GM21737 (cell line): ENCODE results near the gene ACACB.
"Not testable (repeated sequence)": the region's sequence is repeated elsewhere in the genome, so short reads cannot be mapped to it uniquely, and the experiment has no call there.

ENCODE experiments used
- ATAC-seq: cut with Tn5 transposase; IDR thresholded peaks from one replicate; pipeline ENCODE4 v1.9.1; 2021; ENCODE audit warnings: mild to moderate bottlenecking, moderate library complexity; ENCODE audit not compliant: unreplicated experiment

The ACACB gene

DNA sequence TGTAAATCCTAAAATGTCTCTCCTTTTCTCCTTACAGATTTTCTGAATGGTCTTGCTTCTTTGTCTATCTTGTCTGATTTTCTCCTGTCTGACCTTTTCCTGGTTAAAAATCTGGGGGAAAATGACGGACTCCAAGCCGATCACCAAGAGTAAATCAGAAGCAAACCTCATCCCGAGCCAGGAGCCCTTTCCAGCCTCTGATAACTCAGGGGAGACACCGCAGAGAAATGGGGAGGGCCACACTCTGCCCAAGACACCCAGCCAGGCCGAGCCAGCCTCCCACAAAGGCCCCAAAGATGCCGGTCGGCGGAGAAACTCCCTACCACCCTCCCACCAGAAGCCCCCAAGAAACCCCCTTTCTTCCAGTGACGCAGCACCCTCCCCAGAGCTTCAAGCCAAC is 23.0 kb downstream of the ACACB start:
- no peak for ATAC-seq

DNA sequence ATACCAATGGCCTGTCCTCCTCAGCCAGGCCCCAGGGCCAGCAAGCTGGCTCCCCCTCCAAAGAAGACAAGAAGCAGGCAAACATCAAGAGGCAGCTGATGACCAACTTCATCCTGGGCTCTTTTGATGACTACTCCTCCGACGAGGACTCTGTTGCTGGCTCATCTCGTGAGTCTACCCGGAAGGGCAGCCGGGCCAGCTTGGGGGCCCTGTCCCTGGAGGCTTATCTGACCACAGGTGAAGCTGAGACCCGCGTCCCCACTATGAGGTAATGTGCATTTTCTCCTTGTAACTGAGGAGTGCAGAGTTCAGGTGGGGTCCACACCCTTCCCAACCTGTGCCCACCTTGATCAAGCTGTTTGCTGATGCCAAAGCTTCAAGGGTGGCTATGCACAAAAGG is 23.4 kb downstream of the ACACB start:
- ATAC-seq, result no peak

- ATAC-seq, result no peak
Observed at GRCh38 chr12:109140560-109140959, 24.2 kb downstream of the ACACB start.

DNA sequence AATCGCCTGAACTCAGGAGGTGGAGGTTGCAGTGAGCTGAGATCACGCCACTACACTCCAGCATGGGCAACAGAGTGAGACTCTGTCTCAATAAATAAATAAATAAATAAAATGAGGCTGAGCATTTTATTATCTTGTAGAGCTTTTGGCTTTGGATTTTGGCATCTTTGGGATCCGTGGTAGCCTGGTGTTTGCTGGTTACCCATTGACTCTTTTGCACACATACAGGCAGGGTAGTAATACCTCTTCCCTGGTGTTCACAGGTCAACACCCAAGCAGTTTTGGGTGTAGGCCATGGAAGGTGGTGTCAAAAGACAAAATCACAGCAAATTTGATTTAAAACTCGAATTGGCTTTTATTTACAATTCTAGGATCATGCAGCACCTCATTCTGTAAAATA is 27.8 kb downstream of the ACACB start:
- no peak for ATAC-seq

GRCh38 chr12:109147126-109147525 is 30.7 kb downstream of the ACACB start:
- ATAC-seq, result not testable (repeated sequence)

- ATAC-seq, result no peak
Observed at GRCh38 chr12:109147954-109148353, 31.6 kb downstream of the ACACB start.

GRCh38 chr12:109150124-109150640 is 33.8 kb downstream of the ACACB start:
- ATAC-seq, result no peak

GRCh38 chr12:109151457-109151856 is 35.1 kb downstream of the ACACB start:
- no peak for ATAC-seq

DNA sequence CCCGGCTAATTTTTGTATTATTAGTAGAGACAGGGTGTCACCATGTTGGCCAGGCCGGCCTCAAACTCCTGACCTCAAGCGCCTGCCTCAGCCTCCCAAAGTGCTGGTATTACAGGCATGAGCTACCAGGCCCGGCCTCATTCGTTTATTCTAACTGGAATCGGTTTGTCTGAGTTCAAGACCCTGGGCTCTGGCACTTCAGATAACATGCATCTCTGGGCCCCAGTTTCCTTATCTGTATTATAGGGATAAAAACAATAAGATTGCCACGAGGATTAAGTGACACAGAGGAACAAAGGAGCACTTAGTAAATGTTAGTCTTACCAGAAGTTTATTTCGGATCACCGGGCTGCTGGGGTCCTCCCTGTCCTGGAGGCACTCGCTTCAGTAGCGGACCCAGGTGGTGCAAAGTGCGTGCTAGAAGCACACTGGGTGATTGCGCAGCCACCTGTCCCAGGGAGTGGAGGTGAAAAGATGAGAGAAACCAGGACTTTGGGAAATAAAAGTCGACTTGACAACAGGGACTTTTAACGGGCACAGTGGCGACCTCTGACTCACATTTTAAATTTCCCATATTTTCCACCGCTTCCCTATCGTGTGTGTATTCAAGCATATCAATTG is 37.5 kb downstream of the ACACB start:
- ATAC-seq, result no peak

GRCh38 chr12:109154451-109155438 is 38.4 kb downstream of the ACACB start:
- peak; percentile 86 for ATAC-seq

DNA sequence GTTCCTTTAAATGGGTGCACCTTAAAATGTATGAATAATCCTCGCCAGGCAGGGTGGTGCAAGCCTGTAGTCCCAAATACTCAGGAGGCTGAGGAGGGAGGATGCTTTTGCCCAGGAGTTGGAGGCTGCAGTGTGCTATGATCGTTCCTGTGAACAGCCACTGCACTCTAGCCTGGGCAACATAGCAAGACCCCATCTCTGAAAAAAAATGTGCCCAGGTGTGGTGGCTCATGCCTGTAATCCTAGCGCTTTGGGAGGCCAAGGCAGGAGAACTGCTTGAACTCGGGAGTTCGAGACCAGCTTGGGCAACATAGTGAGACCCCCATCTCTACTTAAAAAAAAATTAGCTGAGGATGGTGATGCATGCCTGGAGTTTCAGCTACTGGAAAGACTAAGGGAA is 39.6 kb downstream of the ACACB start:
- ATAC-seq, result no peak

- ATAC-seq, result no peak
Observed at GRCh38 chr12:109156586-109156985, 40.2 kb downstream of the ACACB start.

DNA sequence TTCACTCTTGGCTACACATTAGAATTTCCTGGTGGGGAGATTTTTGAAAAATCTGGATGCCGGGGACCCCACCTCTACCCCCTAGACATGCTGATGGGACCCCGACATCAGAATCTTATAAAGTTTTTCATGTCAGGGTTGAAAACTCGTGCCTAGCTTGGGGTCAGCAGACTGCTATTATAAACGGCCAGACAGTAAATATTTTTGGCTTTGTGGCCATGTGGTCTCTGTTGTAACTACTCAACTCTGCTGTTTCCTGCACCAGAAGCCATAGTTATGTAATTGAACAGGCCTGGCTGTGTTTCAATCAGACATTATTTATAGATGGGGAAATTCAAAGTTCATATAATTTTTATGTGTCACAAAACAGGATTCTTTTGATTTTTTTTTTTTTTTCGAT is 41.6 kb downstream of the ACACB start:
- ATAC-seq, result no peak

- no peak for ATAC-seq
Observed at GRCh38 chr12:109160433-109160832, 44.0 kb downstream of the ACACB start.

DNA sequence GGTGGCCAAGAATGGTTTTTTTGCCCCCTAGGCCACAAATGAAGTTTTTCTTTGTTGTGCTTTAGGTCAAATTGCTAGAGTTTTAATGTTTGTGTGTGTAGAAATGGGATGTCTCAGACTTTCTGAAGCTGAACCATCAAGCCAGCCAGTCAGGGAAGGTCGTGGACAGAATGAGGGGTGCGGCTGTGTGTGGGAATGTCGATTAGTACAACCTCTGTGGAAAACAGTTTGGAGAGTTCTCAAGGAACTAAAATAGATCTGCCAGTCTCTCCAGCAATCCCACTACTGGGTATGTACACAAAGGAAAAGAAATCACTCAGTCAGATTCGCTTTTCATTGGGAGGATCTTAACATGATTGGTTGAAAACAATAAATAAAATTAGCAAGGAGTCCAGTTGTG is 44.5 kb downstream of the ACACB start:
- ATAC-seq, result no peak

DNA sequence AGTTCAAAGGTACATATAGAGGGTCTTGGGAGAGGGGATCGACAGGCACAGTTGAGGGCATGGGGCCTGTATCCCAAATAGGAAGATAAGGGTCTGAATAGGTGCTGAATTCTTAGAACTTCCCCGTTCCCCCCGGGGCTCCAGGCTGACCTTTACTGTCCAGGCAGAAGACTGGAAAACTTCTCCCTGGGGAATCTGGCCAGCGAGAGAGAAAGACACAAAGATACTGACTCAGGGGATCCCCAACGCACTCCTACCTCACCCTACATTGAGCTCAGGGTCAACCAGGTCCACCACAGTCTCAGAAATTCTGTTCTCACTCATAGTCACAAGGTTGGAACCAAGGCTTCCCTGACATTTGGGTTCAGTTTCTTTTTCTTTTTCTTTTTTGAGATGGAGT is 46.2 kb downstream of the ACACB start:
- ATAC-seq, result no peak

DNA sequence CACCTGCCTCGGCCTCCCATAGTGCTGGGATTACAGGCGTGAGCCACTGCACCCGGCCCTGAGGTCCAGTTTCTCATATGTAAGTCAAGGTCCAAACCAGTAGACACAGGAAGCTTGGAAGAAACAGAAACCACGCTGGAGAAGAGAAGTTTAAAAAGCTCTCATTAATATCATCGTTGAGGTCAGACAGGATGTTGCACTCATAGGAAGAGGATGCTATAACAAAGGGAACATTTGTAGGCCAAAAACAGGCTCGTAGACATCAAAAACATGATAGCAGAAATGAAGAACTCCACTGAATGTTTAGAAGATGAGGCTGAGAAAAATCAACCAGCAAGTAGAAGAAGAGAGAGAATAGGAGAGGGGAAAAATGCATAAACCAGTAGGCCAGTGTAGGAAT is 46.8 kb downstream of the ACACB start:
- no peak for ATAC-seq

DNA sequence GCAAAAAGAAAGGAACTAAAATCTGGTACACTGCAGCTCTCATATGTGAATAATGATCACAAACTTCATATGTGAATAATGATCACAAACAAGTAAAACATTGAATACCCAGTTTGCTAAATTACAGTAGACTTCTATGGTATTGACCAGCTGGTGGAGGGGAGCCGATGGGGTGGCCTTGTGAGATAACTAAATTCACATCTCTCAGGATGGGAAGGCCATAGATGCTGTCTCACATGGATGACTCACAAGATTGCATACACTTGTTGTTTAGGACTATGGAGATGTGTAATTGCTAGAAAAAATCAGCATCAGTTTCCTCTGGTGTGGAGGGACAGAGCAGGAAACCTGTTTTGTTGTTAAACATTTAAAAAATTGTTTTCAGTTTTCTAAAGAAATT is 49.2 kb downstream of the ACACB start:
- ATAC-seq, result no peak

DNA sequence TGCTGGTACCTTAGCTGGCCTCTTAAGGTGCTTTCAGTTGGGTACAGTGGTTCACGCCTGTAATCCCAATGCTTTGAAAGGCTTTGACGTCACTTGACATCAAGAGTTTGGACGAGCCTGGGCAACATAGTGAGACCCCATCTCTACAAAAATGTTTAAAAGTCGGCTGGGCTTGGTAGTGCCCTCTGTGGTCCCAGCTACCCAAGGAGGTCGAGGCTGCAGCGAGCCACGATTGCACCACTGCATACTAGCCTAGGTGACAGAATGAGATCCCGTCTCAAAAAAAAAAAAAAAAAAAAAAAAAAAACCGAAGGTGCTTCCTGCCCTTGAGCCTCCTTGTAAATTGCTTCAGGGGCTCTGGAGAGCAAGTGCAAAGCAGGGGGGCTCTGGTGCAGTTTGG is 50.0 kb downstream of the ACACB start:
- no peak for ATAC-seq

GRCh38 chr12:109167781-109168180 is 51.4 kb downstream of the ACACB start:
- no peak for ATAC-seq

DNA sequence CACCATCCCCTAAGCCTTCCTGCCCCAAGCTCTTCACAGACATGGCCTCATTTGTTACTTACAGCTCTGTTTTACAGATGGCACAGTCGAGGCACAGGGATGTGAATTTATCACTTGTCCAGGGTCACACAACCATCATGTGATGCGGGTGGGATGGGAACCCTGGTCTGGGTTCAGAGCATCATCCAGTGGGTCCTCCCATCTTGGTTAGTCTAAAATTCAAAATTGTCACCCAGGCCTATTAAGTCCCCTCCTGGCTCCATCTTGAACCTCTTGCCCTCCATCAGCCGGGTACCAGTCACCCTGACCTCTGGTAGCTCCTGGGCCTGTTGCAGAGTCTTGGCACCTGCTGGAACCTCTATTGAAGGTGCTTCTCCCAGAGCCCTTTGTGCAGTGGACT is 52.9 kb downstream of the ACACB start:
- no peak for ATAC-seq

DNA sequence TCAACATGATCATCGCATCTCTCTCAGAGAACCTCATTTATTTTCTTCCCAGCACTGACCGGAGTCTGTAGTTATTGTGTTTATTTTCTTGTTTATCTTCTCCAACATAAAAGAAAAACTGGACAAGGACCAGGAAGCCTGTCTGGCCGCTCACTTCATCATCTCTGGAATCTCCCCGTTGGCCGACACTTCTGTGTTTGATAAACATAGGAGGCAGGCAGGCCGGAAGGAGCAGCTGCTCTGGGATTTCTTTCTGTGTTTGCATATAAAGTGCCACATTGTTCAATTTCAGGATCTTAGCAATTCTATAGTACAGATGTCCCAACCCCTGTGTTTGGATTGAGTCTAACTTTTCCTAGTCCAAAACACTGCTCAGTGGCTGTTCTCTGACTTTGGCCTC is 53.3 kb downstream of the ACACB start:
- ATAC-seq, result no peak
